Measurements from ENCODE around the gene HSP90B1. TPM values are rescaled to one million over a fixed set of nuclear protein-coding genes. Genes with fewer than 3 reads are reported as not detected.

Gene HSP90B1
- total and polyA plus RNA-seq, 9 of the 15 experiments (the other 6 are each of a cell fraction or from before 2014, with no cell fraction given) = 196 to 719 (median 557) TPM

- TF ChIP-seq ARID1B (IDR thresholded peaks at IDR 0.05) (0 out of 2 replicates have a peak, but pooled peaks have one; percentile 10), CHD1 (IDR thresholded peaks at IDR 0.05; ENCODE audit: low read length) (peak; percentile 62), PRPF4 (IDR thresholded peaks at IDR 0.05; ENCODE audit: insufficient read depth, low read depth, low read length, poor library complexity, severe bottlenecking) (peak; percentile 76), EP400 (IDR thresholded peaks at IDR 0.05) (peak; percentile 99), RAD51 (IDR thresholded peaks at IDR 0.05; ENCODE audit: borderline replicate concordance, low read depth) (peak; percentile 43; the same call in 1 of the 2 replicates), MNT (conservative IDR thresholded peaks at IDR 0.05) (peak; percentile 89 to 90), SMAD3 (CRISPR knock-in tag; conservative IDR thresholded peaks at IDR 0.05) (no peak), CBX2 (IDR thresholded peaks at IDR 0.05; ENCODE audit: insufficient read depth, low read length, poor library complexity, severe bottlenecking) (no peak), KDM5B (IDR thresholded peaks at IDR 0.05; ENCODE audit: insufficient replicate concordance, low read depth, low read length) (peak; percentile 96), STAG1 (CRISPR knock-in tag; IDR thresholded peaks at IDR 0.05; ENCODE audit: borderline replicate concordance) (no peak), TEAD1 (CRISPR knock-in tag; IDR thresholded peaks at IDR 0.05) (peak in 1 of 2 experiments; percentile 80; a peak in 2 of 4 replicates), FOXK2 (conservative IDR thresholded peaks at IDR 0.05 in 1 of 2, IDR thresholded peaks at IDR 0.05 in 1 of 2; ENCODE audit: low read depth in 2 of 2) (peak; percentile 77 to 83), ZFX (CRISPR knock-in tag; IDR thresholded peaks at IDR 0.05) (peak; percentile 70), HMG20A (CRISPR knock-in tag; conservative IDR thresholded peaks at IDR 0.05) (no peak), ZNF24 (IDR thresholded peaks at IDR 0.05) (no peak), GABPB1 (CRISPR knock-in tag; IDR thresholded peaks at IDR 0.05) (peak; percentile 95), CHD2 (IDR thresholded peaks at IDR 0.05; ENCODE audit: low read depth, low read length) (peak; percentile 88), SMAD4 (CRISPR knock-in tag; conservative IDR thresholded peaks at IDR 0.05) (0 out of 2 replicates have a peak, but pooled peaks have one; percentile 37), ZNF740 (CRISPR knock-in tag; IDR thresholded peaks at IDR 0.05) (peak; percentile 98), ZNF740 (tag; IDR thresholded peaks at IDR 0.05) (peak in 1 of 2 experiments; percentile 87; a peak in 2 of 4 replicates), ZNF384 (IDR thresholded peaks at IDR 0.05; ENCODE audit: low read depth, low read length) (0 out of 2 replicates have a peak, but pooled peaks have one; percentile 5), NKRF (IDR thresholded peaks at IDR 0.05; ENCODE audit: borderline replicate concordance) (peak; percentile 74), ZNF695 (CRISPR knock-in tag; IDR thresholded peaks at IDR 0.05) (no peak), DMBX1 (CRISPR knock-in tag; IDR thresholded peaks at IDR 0.05; ENCODE audit: borderline replicate concordance) (no peak; the same call in 1 of the 2 replicates)
Observed at GRCh38 chr12:103930034-103930786, at the start of gene HSP90B1 (continued).

Measured in K562 (cell line).